SK-N-SH (cell line): ENCODE data around the gene SRBD1. TPM values are rescaled to one million over a fixed set of nuclear protein-coding genes. Genes with fewer than 3 reads are reported as not detected.

Experiments
- CTCF ChIA-PET: fragments of 300-600, 350-600 bp; formaldehyde crosslinking; extraction: SDS; loops from one replicate; lab custom pipeline; 2021; lab: Yijun Ruan, JAX
- POLR2A ChIA-PET: fragments of 350-600 bp; sonication (Branson Sonifier 250); formaldehyde crosslinking; extraction: SDS; loops from one replicate; lab custom pipeline; 2020; ENCODE audit warnings: antibody characterized with exemption, inconsistent platforms; lab: Yijun Ruan, JAX
- DNase-seq: peaks from one replicate; pipeline ENCODE4 v3.0.0; 2012
- H2AFZ ChIP-seq: fragments of 200-600 bp; sonication (generic); 2 replicates; pipeline ENCODE4 v1.8.1; 2016; ENCODE audit warnings: antibody characterized with exemption, mild to moderate bottlenecking, low read depth
- H3F3A ChIP-seq: fragments of 200-600 bp; sonication (generic); replicated peaks from 2 replicates; pipeline ENCODE3; 2016; ENCODE audit warnings: antibody characterized with exemption, mild to moderate bottlenecking; ENCODE audit not compliant: insufficient read depth
- H3K27ac ChIP-seq, 2 experiments: fragments of 200-500 bp in 1 of 2; fragments of 200-600 bp in 1 of 2; sonication (Bioruptor generic) in 1 of 2; sonication (generic), shearing (Covaris generic) in 1 of 2; 2 replicates each; pipeline versions ENCODE4 v1.5.1 to v1.6.1; 2014 to 2016; ENCODE audit warnings: low read depth in 2 of 2, inconsistent platforms in 1 of 2, low read length in 1 of 2, mild to moderate bottlenecking in 1 of 2, mixed read lengths in 1 of 2
- H3K27me3 ChIP-seq: fragments of 200-600 bp; sonication (generic), shearing (Covaris generic); 2 replicates; pipeline ENCODE4 v1.6.1; 2016; ENCODE audit warnings: mixed run types; ENCODE audit not compliant: insufficient read depth
- H3K36me3 ChIP-seq, 2 experiments: fragments of 200-500 bp in 1 of 2; fragments of 200-600 bp in 1 of 2; sonication (Bioruptor generic) in 1 of 2; sonication (generic) in 1 of 2; replicated peaks in 1 of 2; 2 replicates each; pipeline versions ENCODE3 to v1.5.1; 2014 to 2016; ENCODE audit warnings: low read length in 1 of 2, mild to moderate bottlenecking in 1 of 2; ENCODE audit not compliant: insufficient read depth in 2 of 2, control insufficient read depth in 1 of 2
- H3K4me1 ChIP-seq, 2 experiments: fragments of 200-500 bp in 1 of 2; fragments of 200-600 bp in 1 of 2; sonication (Bioruptor generic) in 1 of 2; sonication (generic), shearing (Covaris generic) in 1 of 2; 2 replicates each; pipeline versions ENCODE4 v1.5.1 to v1.6.1; 2014 to 2016; ENCODE audit warnings: low read depth in 1 of 2, low read length in 1 of 2, mixed run types in 1 of 2; ENCODE audit not compliant: insufficient read depth in 2 of 2, control insufficient read depth in 1 of 2
- H3K4me2 ChIP-seq: fragments of 200-600 bp; sonication (generic), shearing (Covaris generic); 2 replicates; pipeline ENCODE4 v1.6.1; 2017; ENCODE audit warnings: mixed run types
- H3K4me3 ChIP-seq, 2 experiments: fragments of 200-500 bp in 1 of 2; fragments of 200-600 bp in 1 of 2; sonication (Bioruptor generic) in 1 of 2; sonication (generic), shearing (Covaris generic) in 1 of 2; 2 replicates each; pipeline versions ENCODE4 v1.5.1 to v1.8.1; 2014 to 2016; ENCODE audit warnings: low read depth in 2 of 2, inconsistent platforms in 1 of 2, low read length in 1 of 2, mild to moderate bottlenecking in 1 of 2, mixed read lengths in 1 of 2, moderate library complexity in 1 of 2
- H3K79me2 ChIP-seq: fragments of 200-600 bp; sonication (generic); 2 replicates; pipeline ENCODE4 v1.8.1; 2017; ENCODE audit warnings: mild to moderate bottlenecking; ENCODE audit not compliant: insufficient read depth
- H3K9ac ChIP-seq: fragments of 200-600 bp; sonication (generic); 2 replicates; pipeline ENCODE4 v1.6.1; 2017; ENCODE audit warnings: mixed run types
- H3K9me2 ChIP-seq: fragments of 200-600 bp; sonication (generic); 2 replicates; pipeline ENCODE4 v1.6.1; 2017; ENCODE audit warnings: mixed run types
- H3K9me3 ChIP-seq: fragments of 200-600 bp; sonication (generic); 2 replicates; pipeline ENCODE4 v1.6.1; 2017; ENCODE audit warnings: mixed run types, mild to moderate bottlenecking, moderate library complexity
- H4K20me1 ChIP-seq: fragments of 200-600 bp; sonication (generic); 2 replicates; pipeline ENCODE4 v1.6.1; 2017; ENCODE audit warnings: mild to moderate bottlenecking, mixed run types; ENCODE audit not compliant: insufficient read depth
- CTCF ChIP-seq: fragments of 200-600 bp; sonication (generic); IDR thresholded peaks from 2 replicates; pipeline ENCODE4 v1.6.1; 2017; ENCODE audit warnings: antibody characterized with exemption, mild to moderate bottlenecking, moderate library complexity
- ELF1 ChIP-seq: IDR thresholded peaks from 2 replicates; pipeline ENCODE4 v1.4.0; 2012
- EZH2phosphoT487 ChIP-seq: fragments of 200-600 bp; sonication (generic); IDR thresholded peaks from 2 replicates; pipeline ENCODE4 v1.6.1; 2017; ENCODE audit warnings: low read depth, mixed run types, mild to moderate bottlenecking, antibody characterized with exemption, moderate library complexity, borderline replicate concordance
- FOXJ3 ChIP-seq: sonication (generic); formaldehyde crosslinking; IDR thresholded peaks from 2 replicates; pipeline ENCODE4 v1.5.1; 2020; ENCODE audit warnings: mild to moderate bottlenecking, missing genetic modification reagents
- GABPA ChIP-seq: IDR thresholded peaks from 2 replicates; pipeline ENCODE4 v1.4.0; 2012; ENCODE audit warnings: low read depth, mild to moderate bottlenecking
- MAX ChIP-seq: IDR thresholded peaks from 2 replicates; pipeline ENCODE4 v1.4.0; 2012; ENCODE audit warnings: low read depth
- NRF1 ChIP-seq: IDR thresholded peaks from 2 replicates; pipeline ENCODE4 v1.6.1; 2012; ENCODE audit warnings: low read depth, mild to moderate bottlenecking, low read length
- PBX3 ChIP-seq: IDR thresholded peaks from 2 replicates; pipeline ENCODE4; 2012
- POLR2AphosphoS5 ChIP-seq: IDR thresholded peaks from 2 replicates; pipeline ENCODE4 v1.6.1; 2012; ENCODE audit warnings: low read depth, low read length
- RAD21 ChIP-seq: IDR thresholded peaks from 2 replicates; pipeline ENCODE4 v1.6.1; 2012; ENCODE audit warnings: mild to moderate bottlenecking, low read length
- RCOR1 ChIP-seq: fragments of 150-350 bp; IDR thresholded peaks from 2 replicates; pipeline ENCODE4 v1.6.1; 2017; ENCODE audit warnings: antibody characterized with exemption, low read length
- REST ChIP-seq: IDR thresholded peaks from 2 replicates; pipeline ENCODE4 v1.6.1; 2012; ENCODE audit warnings: mild to moderate bottlenecking, low read depth, low read length, moderate library complexity
- RFX5 ChIP-seq: IDR thresholded peaks from 2 replicates; pipeline ENCODE4 v1.6.1; 2012; ENCODE audit warnings: mild to moderate bottlenecking, improper control_type of control experiment, low read length
- SMC3 ChIP-seq: IDR thresholded peaks from 2 replicates; pipeline ENCODE4 v1.6.1; 2012; ENCODE audit warnings: low read depth, low read length, improper control_type of control experiment
- USF1 ChIP-seq: IDR thresholded peaks from 2 replicates; pipeline ENCODE4 v1.4.0; 2012; ENCODE audit warnings: low read depth, borderline replicate concordance
- WGBS: methylation state at CpG from one replicate; pipeline ENCODE4 v1.1.6; 2017; ENCODE audit warnings: low lambda C conversion rate; 5-methylcytosine and 5-hydroxymethylcytosine counted together
- polyA plus RNA-seq, 3 experiments: library from polyadenylated mRNA; depleted of rRNA; stranded (reverse); fragments of >200 nt; gene quantifications; 2 replicates each; pipeline ENCODE4 v1.2.3, GENCODE V29; 2012

The SRBD1 gene
- polyA plus RNA-seq, 1 of the 3 experiments (the other 2 are of a cell fraction), result 3.2 TPM

- TF ChIP-seq RCOR1 (no peak), CTCF (no peak), RAD21 (no peak), PBX3 (no peak), EZH2phosphoT487 (no peak), REST (no peak), NRF1 (no peak), POLR2AphosphoS5 (no peak), USF1 (no peak), SMC3 (no peak), MAX (no peak), FOXJ3 (CRISPR knock-in tag) (no peak), ELF1 (no peak), GABPA (no peak), RFX5 (no peak)
- no peak for DNase-seq
Measured at GRCh38 chr2:45469314-45470099, 141.6 kb downstream of the SRBD1 start.

More at GRCh38 chr2:45469314-45470099, 141.6 kb downstream of the SRBD1 start:
- Histone ChIP-seq H3K4me2 (no peak overlapping the region), H3K36me3 (peaks cover 3 to 9% of the 10 kb centered on the region in 2 experiments), H3K79me2 (no peaks in the 10 kb centered on the region), H3F3A (no peaks in the 10 kb centered on the region), H3K9me3 (no peaks in the 10 kb centered on the region), H3K9ac (no peak overlapping the region), H3K4me1 (peaks cover 0 to 11% of the 10 kb centered on the region in 2 experiments; a peak in 2 of 4 replicates), H3K9me2 (no peaks in the 10 kb centered on the region), H2AFZ (no peak overlapping the region), H3K27me3 (no peaks in the 10 kb centered on the region), H3K4me3 (no peak overlapping the region), H3K27ac (no peak overlapping the region), H4K20me1 (no peaks in the 10 kb centered on the region)
- ChIA-PET CTCF (interaction anchor here (0.6 to 1.4 kb wide), 5 partner anchors 11 to 487 kb away, joined by 3 to 6 read pairs (median 3); no protein-coding TSS in a partner anchor), POLR2A (no interaction called here)
- 95% methylated on average over 2 of the region's 2 CpGs for WGBS
